H1 (cell line): ENCODE results near the gene ELANE. TPM values are rescaled to one million over a fixed set of nuclear protein-coding genes. Genes with fewer than 3 reads are reported as not detected.

Source experiments
- CTCF ChIA-PET: fragments of 300-600 bp; sonication (Branson Sonifier 250); formaldehyde crosslinking; loops from one replicate; lab custom pipeline; 2021; ENCODE audit not compliant: partially characterized antibody; lab: Charles Lee
- POLR2A ChIA-PET: fragments of 300-600 bp; sonication (Branson Sonifier 250); formaldehyde crosslinking; loops from one replicate; lab custom pipeline; 2021; ENCODE audit warnings: inconsistent platforms; ENCODE audit not compliant: partially characterized antibody; lab: Charles Lee
- DNase-seq, 2 experiments: peaks; one replicate each; pipeline versions ENCODE4 v3.0.0 to v3.0.0-alpha.2; 2010 to 2022; ENCODE audit warnings: low spot score in 2 of 2, low read depth in 1 of 2, mixed read lengths in 1 of 2
- FAIRE-seq: peaks from 2 replicates; lab custom pipeline; 2011; peaks lifted over from hg19 to GRCh38; lab: Jason Lieb, UNC
- H2AFZ ChIP-seq: 2 replicates; pipeline ENCODE4 v1.8.1; 2012; ENCODE audit warnings: low read length, inconsistent platforms
- H2AK5ac ChIP-seq: 2 replicates; pipeline ENCODE4 v1.6.1; 2013; ENCODE audit warnings: low read depth, low read length
- H2BK120ac ChIP-seq: replicated peaks from 2 replicates; pipeline ENCODE3; 2013; ENCODE audit warnings: low read depth, low read length, inconsistent platforms
- H2BK12ac ChIP-seq: 2 replicates; pipeline ENCODE4 v1.6.1; 2013; ENCODE audit warnings: low read depth, low read length
- H2BK15ac ChIP-seq: 2 replicates; pipeline ENCODE4 v1.6.1; 2013; ENCODE audit warnings: low read length
- H2BK20ac ChIP-seq: 2 replicates; pipeline ENCODE4 v1.6.1; 2013; ENCODE audit warnings: low read length
- H2BK5ac ChIP-seq: 2 replicates; pipeline ENCODE4 v1.6.1; 2013; ENCODE audit warnings: low read depth, low read length
- H3K14ac ChIP-seq: 2 replicates; pipeline ENCODE4 v1.6.1; 2013; ENCODE audit warnings: inconsistent platforms; ENCODE audit not compliant: insufficient read length
- H3K18ac ChIP-seq: 2 replicates; pipeline ENCODE4 v1.6.1; 2013; ENCODE audit warnings: low read length; ENCODE audit errors: extremely low read depth
- H3K23ac ChIP-seq: 2 replicates; pipeline ENCODE4 v1.6.1; 2013; ENCODE audit warnings: inconsistent platforms; ENCODE audit not compliant: insufficient read length
- H3K23me2 ChIP-seq: 2 replicates; pipeline ENCODE4 v1.6.1; 2013; ENCODE audit warnings: low read depth, low read length
- H3K27ac ChIP-seq: 2 replicates; pipeline ENCODE4 v1.6.1; 2011; ENCODE audit warnings: low read depth, low read length, inconsistent platforms
- H3K27me3 ChIP-seq, 4 experiments: replicated peaks in 1 of 4; 1 replicate in 1 of 4; 2 replicates in 3 of 4; pipeline versions ENCODE4 v1.6.1 to v1.8.1; 2011 to 2013; ENCODE audit warnings: low read length in 3 of 4, mild to moderate bottlenecking in 3 of 4, inconsistent platforms in 2 of 4, mixed read lengths in 2 of 4, moderate library complexity in 1 of 4; ENCODE audit not compliant: control insufficient read depth in 3 of 4, insufficient read depth in 3 of 4; ENCODE audit errors: extremely low read depth in 1 of 4
- H3K36me3 ChIP-seq, 4 experiments: 2 replicates each; pipeline versions ENCODE4 v1.6.1 to v1.8.1; 2011 to 2013; ENCODE audit warnings: mild to moderate bottlenecking in 4 of 4, low read length in 3 of 4, moderate library complexity in 2 of 4, control low read depth in 1 of 4, inconsistent platforms in 1 of 4; ENCODE audit not compliant: insufficient read depth in 4 of 4, control insufficient read depth in 2 of 4
- H3K4ac ChIP-seq: replicated peaks from 2 replicates; pipeline ENCODE3; 2013; ENCODE audit warnings: low read length, low read depth, mixed read lengths, inconsistent platforms; ENCODE audit not compliant: insufficient read length
- H3K4me1 ChIP-seq, 4 experiments: replicated peaks in 1 of 4; 1 replicate in 1 of 4; 2 replicates in 3 of 4; pipeline versions ENCODE4 v1.6.1 to v1.8.1; 2011 to 2013; ENCODE audit warnings: low read length in 3 of 4, inconsistent platforms in 2 of 4, mixed read lengths in 1 of 4; ENCODE audit not compliant: insufficient read depth in 4 of 4, control insufficient read depth in 3 of 4
- H3K4me2 ChIP-seq, 2 experiments: 2 replicates each; pipeline versions ENCODE4 v1.6.1 to v1.8.1; 2011 to 2013; ENCODE audit warnings: low read depth in 2 of 2, low read length in 2 of 2, control low read depth in 1 of 2, inconsistent platforms in 1 of 2, mild to moderate bottlenecking in 1 of 2; ENCODE audit not compliant: insufficient read depth in 1 of 2
- H3K4me3 ChIP-seq, 4 experiments: fragments of 200-600, 300-600 bp in 1 of 4; sonication (generic), shearing (Covaris generic), sonication (Bioruptor Twin) in 1 of 4; 2 replicates each; pipeline versions ENCODE4 v1.5.1 to v1.8.1; 2011 to 2016; ENCODE audit warnings: low read length in 4 of 4, low read depth in 3 of 4, control low read depth in 2 of 4, inconsistent platforms in 2 of 4, mild to moderate bottlenecking in 2 of 4, mixed read lengths in 1 of 4, moderate library complexity in 1 of 4; ENCODE audit not compliant: insufficient read depth in 2 of 4; ENCODE audit errors: extremely low read depth in 1 of 4
- H3K56ac ChIP-seq: replicated peaks from 2 replicates; pipeline ENCODE3; 2013; ENCODE audit warnings: low read depth, mild to moderate bottlenecking, mixed read lengths, low read length, inconsistent platforms; ENCODE audit not compliant: insufficient read length
- H3K79me1 ChIP-seq: 2 replicates; pipeline ENCODE4 v1.6.1; 2013; ENCODE audit warnings: low read depth, low read length, control low read depth
- H3K79me2 ChIP-seq, 2 experiments: 2 replicates each; pipeline versions ENCODE4 v1.6.1 to v1.8.1; 2012 to 2013; ENCODE audit warnings: low read length in 2 of 2, mild to moderate bottlenecking in 2 of 2, inconsistent platforms in 1 of 2; ENCODE audit not compliant: insufficient read depth in 2 of 2, control insufficient read depth in 1 of 2
- H3K9ac ChIP-seq, 4 experiments: replicated peaks in 1 of 4; 1 replicate in 1 of 4; 2 replicates in 3 of 4; pipeline versions ENCODE4 v1.6.1 to v1.8.1; 2011 to 2013; ENCODE audit warnings: low read depth in 3 of 4, low read length in 3 of 4, control low read depth in 2 of 4, mild to moderate bottlenecking in 2 of 4, moderate library complexity in 2 of 4, inconsistent platforms in 1 of 4; ENCODE audit errors: extremely low read depth in 1 of 4
- H3K9me3 ChIP-seq, 2 experiments: 2 replicates each; pipeline versions ENCODE4 v1.6.1 to v1.8.1; 2012 to 2013; ENCODE audit warnings: mild to moderate bottlenecking in 2 of 2, moderate library complexity in 2 of 2, control low read depth in 1 of 2, inconsistent platforms in 1 of 2, low read depth in 1 of 2, low read length in 1 of 2, mixed read lengths in 1 of 2; ENCODE audit not compliant: insufficient read depth in 2 of 2
- H4K20me1 ChIP-seq, 2 experiments: replicated peaks in 1 of 2; 2 replicates each; pipeline versions ENCODE3 to v1.8.1; 2011 to 2013; ENCODE audit warnings: inconsistent platforms in 2 of 2, low read length in 2 of 2, mild to moderate bottlenecking in 1 of 2; ENCODE audit not compliant: insufficient read depth in 2 of 2, control insufficient read depth in 1 of 2
- H4K5ac ChIP-seq: 2 replicates; pipeline ENCODE4 v1.6.1; 2013; ENCODE audit warnings: low read length, low read depth, mixed read lengths, inconsistent platforms; ENCODE audit not compliant: insufficient read length
- H4K8ac ChIP-seq: 2 replicates; pipeline ENCODE4 v1.8.0; 2013; ENCODE audit warnings: mild to moderate bottlenecking, moderate library complexity, low read length, inconsistent platforms; ENCODE audit not compliant: insufficient read depth; ENCODE audit errors: extremely low read depth
- H4K91ac ChIP-seq: replicated peaks from 2 replicates; pipeline ENCODE3; 2013; ENCODE audit warnings: low read length, mixed read lengths, inconsistent platforms; ENCODE audit not compliant: insufficient read length
- ASH2L ChIP-seq: fragments of 200-600, 300-600 bp; sonication (generic); IDR thresholded peaks from one replicate; pipeline ENCODE4 v1.7.1; 2017; ENCODE audit warnings: low read length
- CEBPB ChIP-seq: IDR thresholded peaks from 2 replicates; pipeline ENCODE4 v1.6.1; 2012; ENCODE audit warnings: low read depth, low read length
- CHD2 ChIP-seq: IDR thresholded peaks from 2 replicates; pipeline ENCODE4 v1.6.1; 2012; ENCODE audit warnings: low read length, improper control_type of control experiment
- EGR1 ChIP-seq: IDR thresholded peaks from 2 replicates; pipeline ENCODE4 v1.6.1; 2011; ENCODE audit warnings: low read depth, low read length, borderline replicate concordance
- KDM5A ChIP-seq: fragments of 200-600 bp; IDR thresholded peaks from 2 replicates; pipeline ENCODE4 v1.7.1; 2012; ENCODE audit warnings: mild to moderate bottlenecking, low read length, inconsistent platforms, mixed read lengths
- MAX ChIP-seq: IDR thresholded peaks from 2 replicates; pipeline ENCODE4 v1.6.1; 2012; ENCODE audit warnings: inconsistent platforms
- NANOG ChIP-seq: IDR thresholded peaks from 2 replicates; pipeline ENCODE4 v1.6.1; 2011; ENCODE audit warnings: low read length, low read depth, mild to moderate bottlenecking, inconsistent platforms; ENCODE audit not compliant: insufficient read depth, poor library complexity, severe bottlenecking
- POU5F1 ChIP-seq: IDR thresholded peaks from 2 replicates; pipeline ENCODE4 v1.6.1; 2011; ENCODE audit warnings: low read depth, mild to moderate bottlenecking, low read length, moderate library complexity
- SAP30 ChIP-seq: fragments of 300-600 bp; sonication (generic); IDR thresholded peaks from 2 replicates; pipeline ENCODE4 v1.7.1; 2012; ENCODE audit warnings: low read length, moderate library complexity, mild to moderate bottlenecking, inconsistent platforms; ENCODE audit not compliant: insufficient read depth, insufficient replicate concordance
- SP4 ChIP-seq: IDR thresholded peaks from 2 replicates; pipeline ENCODE4 v1.6.1; 2012; ENCODE audit warnings: low read length, inconsistent platforms
- TBP ChIP-seq: IDR thresholded peaks from 2 replicates; pipeline ENCODE4 v1.6.1; 2011; ENCODE audit warnings: low read depth, low read length, improper control_type of control experiment
- WGBS, 2 experiments: shearing (Covaris generic) in 1 of 2; methylation state at CpG; one replicate each; pipeline versions ENCODE4 v1.1.6 to v1.1.7; 2013 to 2015; ENCODE audit warnings: low lambda C conversion rate in 2 of 2, mixed read lengths in 2 of 2, inconsistent platforms in 1 of 2, low coverage in 1 of 2, missing lambda C conversion rate in 1 of 2; ENCODE audit not compliant: insufficient replicate concordance in 2 of 2, insufficient coverage in 1 of 2, insufficient read length in 1 of 2; ENCODE audit errors: extremely low coverage in 1 of 2, missing lambda C conversion rate in 1 of 2; 5-methylcytosine and 5-hydroxymethylcytosine counted together
- polyA plus RNA-seq, 7 experiments: library from polyadenylated mRNA; depleted of rRNA in 3 of 7; stranded (reverse) in 5 of 7; unstranded in 2 of 7; fragments of >200 nt in 5 of 7; fragments of 200-250 nt in 2 of 7; gene quantifications; 1 replicate in 5 of 7; 2 replicates in 1 of 7; 4 replicates in 1 of 7; pipeline versions ENCODE4 v1.2.1 to v1.2.3, GENCODE V29; 2011 to 2013; ENCODE audit warnings: missing spikeins in 2 of 7, mixed read lengths in 2 of 7
- total RNA-seq: library from RNA; stranded (reverse); fragmentation: NEBNext Ultra II Directional; extraction: Animal tissue kit (Norgen Biotek cat#: 25700); gene quantifications from 2 replicates; pipeline ENCODE4 v1.2.1, GENCODE V29; 2021

Gene ELANE
- total and polyA plus RNA-seq, 2 of the 8 experiments (the other 6 are each of a cell fraction or from before 2014, with no cell fraction given): not detected

DNA sequence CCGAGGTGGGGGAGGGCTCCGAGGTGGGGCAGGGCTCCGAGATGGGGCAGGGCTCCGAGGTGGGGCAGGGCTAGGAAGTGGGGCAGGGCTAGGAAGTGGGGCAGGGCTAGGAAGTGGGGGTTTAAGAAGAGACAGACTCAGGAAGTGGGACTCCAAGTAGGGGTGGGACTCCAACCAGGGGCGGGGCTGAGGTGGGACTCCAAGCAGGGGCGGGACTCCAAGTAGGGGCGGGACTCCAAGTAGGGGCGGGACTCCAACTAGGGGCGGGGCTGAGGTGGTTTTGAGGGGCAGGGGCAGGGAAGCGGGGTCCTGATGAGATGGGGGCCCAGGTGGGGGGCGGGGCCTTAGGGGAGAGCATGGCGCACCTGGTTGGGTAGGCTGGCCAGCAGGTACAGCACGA is 21.0 kb downstream of the ELANE start:
- Histone ChIP-seq H2AK5ac (no peak overlapping the region), H3K56ac (no peak overlapping the region), H3K27me3 (no peaks in the 10 kb centered on the region), H4K5ac (no peak overlapping the region), H3K36me3 (peaks cover 0 to 15% (median 0%) of the 10 kb centered on the region in 4 experiments; a peak in 4 of 8 replicates), H3K4me1 (peaks cover 0 to 14% (median 4%) of the 10 kb centered on the region in 4 experiments; a peak in 5 of 7 replicates), H2BK20ac (no peak overlapping the region), H3K23me2 (no peaks in the 10 kb centered on the region), H3K23ac (no peak overlapping the region), H2BK120ac (no peak overlapping the region), H3K4ac (no peak overlapping the region), H2BK5ac (peak overlapping the region; percentile 56; the same call in 1 of the 2 replicates), H2BK15ac (no peak overlapping the region), H3K9me3 (peaks cover 0 to 3% of the 10 kb centered on the region in 2 experiments; a peak in 1 of 4 replicates), H2BK12ac (no peak overlapping the region), H3K27ac (no peak overlapping the region), H4K8ac (no peak overlapping the region), H3K18ac (peak overlapping the region; percentile 48; the same call in 1 of the 2 replicates), H4K91ac (no peak overlapping the region), H3K4me2 (no peak overlapping the region), H3K79me1 (peaks cover 2% of the 10 kb centered on the region), H3K14ac (no peak overlapping the region), H4K20me1 (peaks cover 4 to 5% of the 10 kb centered on the region in 2 experiments), H3K4me3 (no peak overlapping the region), H3K79me2 (no peaks in the 10 kb centered on the region), H2AFZ (no peak overlapping the region), H3K9ac (no peak overlapping the region)
- FAIRE-seq (no peak), DNase-seq (no peak)
- CTCF ChIA-PET: interaction anchor here (1.9 to 2.3 kb wide), 2 partner anchors 16 to 109 kb away, joined by 5 to 8 read pairs; no protein-coding TSS in a partner anchor
- POLR2A ChIA-PET: interaction anchor here (0.6 to 11.5 kb wide), 9 partner anchors 7 to 148 kb away, joined by 3 to 82 read pairs (median 4); partner anchors contain the start of genes ELANE, MED16, RNU6-2 and RNU6-9
- no CpG with 5 or more reads among the region's 13 CpGs for WGBS, 2 experiments
- TF ChIP-seq POU5F1: no peak
- TF ChIP-seq NANOG: no peak
- TF ChIP-seq EGR1: no peak
- no peak for TF ChIP-seq SAP30
- TF ChIP-seq MAX: no peak
- no peak for TF ChIP-seq ASH2L
- TF ChIP-seq CHD2: no peak
- no peak for TF ChIP-seq SP4
- no peak for TF ChIP-seq TBP
- no peak for TF ChIP-seq KDM5A
- no peak for TF ChIP-seq CEBPB
